Forelimb muscle (tissue), 1 donor: Measurements from ENCODE around the gene NUP43. TPM values are rescaled to one million over a fixed set of nuclear protein-coding genes. Genes with fewer than 3 reads are reported as not detected.
"Not testable (repeated sequence)": the region's sequence is repeated elsewhere in the genome, so short reads cannot be mapped to it uniquely, and the experiment has no call there.

ENCODE experiments used
- DNase-seq: peaks from one replicate; pipeline ENCODE4 v3.0.0-alpha.2; 2013; ENCODE audit warnings: low read depth
- polyA plus RNA-seq: library from polyadenylated mRNA; unstranded; fragments of 120-200 nt; gene quantifications from one replicate; pipeline ENCODE4 v1.2.1, GENCODE V29; 2013; ENCODE audit not compliant: insufficient read length

Gene NUP43
- polyA plus RNA-seq = 23.8 TPM

GRCh38 chr6:149746147-149746946 lies at the start of gene NUP43:
TSS of gene NUP43 (minus strand) at chr6:149746529. CDS start at chr6:149746495, 34 bp downstream.
- peak; percentile 87 for DNase-seq

GRCh38 chr6:149783551-149783950 lies 37.2 kb upstream of the NUP43 start:
- DNase-seq = no peak

DNA sequence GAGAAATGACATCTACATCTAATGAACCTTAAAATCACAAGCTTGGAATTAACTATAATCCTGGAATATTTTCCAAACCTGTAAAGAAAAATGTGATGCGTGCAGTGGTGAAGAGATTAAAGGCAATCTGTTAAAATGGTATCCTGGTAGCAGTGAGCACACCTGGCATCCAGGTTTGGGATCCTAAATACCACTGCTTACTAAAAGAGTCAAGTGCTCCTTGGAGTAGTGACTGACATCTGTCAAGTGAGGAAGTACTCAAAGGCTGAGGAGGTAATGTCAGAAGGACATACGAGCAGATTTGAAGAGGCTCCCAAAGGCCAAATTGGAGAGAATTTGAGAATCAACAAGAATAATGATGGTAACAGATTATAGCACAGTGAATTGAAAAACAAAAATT lies 36.0 kb upstream of the NUP43 start:
- no peak for DNase-seq

DNA sequence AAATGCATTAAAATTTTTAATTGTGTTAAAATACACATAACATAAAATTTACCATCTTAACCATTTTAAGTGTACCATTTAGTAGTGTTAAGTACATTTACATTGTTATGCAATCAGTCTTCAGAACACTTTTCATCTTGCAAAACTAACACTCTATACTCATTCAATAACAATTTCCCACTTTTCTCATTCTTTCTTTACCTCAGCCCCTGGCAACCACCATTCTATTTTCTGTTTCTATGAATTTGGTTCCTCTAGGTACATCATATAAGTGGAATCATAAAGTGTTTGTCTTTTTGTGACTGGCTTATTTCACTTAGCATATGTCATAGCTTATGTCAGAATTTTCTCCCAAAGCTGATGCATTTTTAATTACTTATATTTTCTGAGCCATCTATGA lies 35.4 kb upstream of the NUP43 start:
- no peak for DNase-seq

DNA sequence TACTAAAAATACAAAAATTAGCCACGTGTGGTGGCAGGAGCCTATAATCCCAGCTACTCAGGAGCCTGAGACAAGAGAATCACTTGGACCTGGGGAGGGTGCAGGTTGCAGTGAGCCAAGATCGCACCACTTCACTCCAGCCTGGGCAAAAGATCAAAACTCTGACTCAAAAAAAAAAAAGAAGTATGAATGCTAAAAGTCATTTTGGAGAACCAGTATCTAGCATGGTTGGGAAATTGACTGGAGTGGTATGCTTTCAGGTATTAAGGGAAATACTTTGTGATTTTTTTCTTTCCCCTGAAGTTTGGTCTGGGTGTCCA lies 33.3 kb upstream of the NUP43 start:
- no peak for DNase-seq

GRCh38 chr6:149777624-149778023 lies 31.3 kb upstream of the NUP43 start:
- no peak for DNase-seq

DNA sequence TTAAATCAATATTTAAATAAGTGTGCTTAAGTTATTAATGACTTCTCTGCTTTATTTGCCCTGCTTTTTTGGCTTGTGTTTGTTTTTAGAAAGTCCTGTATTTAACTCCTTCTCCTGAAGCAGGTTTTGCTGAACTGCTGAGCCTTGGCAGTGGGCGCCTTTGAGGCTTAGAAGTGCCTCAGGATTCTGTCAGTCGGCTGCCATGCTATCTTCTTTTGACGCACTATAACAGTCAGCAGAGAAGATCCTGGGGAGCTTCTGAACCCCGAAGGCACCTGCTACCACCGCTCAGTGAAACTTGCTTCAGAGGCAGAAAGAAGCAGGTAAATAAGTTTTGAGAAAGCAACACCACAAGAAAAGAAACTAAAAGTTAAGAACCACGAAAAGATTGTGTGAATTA lies 25.6 kb upstream of the NUP43 start:
- DNase-seq = no peak

DNA sequence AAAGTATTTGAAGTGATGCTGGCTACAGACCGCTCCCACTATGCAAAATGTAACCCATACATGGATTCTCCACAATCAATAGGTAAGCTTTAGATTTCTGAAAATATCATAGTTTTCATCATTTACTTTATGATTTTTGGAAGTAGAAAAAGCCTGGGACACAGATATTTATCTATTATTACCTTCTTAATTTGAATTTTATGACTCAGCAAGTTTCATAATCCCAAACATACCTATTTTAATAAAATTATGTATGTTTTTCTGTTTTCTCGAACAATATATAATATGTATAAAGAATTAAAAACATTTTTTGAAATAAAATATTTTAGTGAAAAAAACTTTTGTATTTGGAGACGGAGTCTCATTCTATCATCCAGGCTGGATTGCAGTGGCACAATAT lies 24.9 kb upstream of the NUP43 start:
- no peak for DNase-seq

- no peak for DNase-seq
Observed at GRCh38 chr6:149769676-149770075, 23.3 kb upstream of the NUP43 start.

GRCh38 chr6:149766156-149766769 lies 19.9 kb upstream of the NUP43 start:
- no peak for DNase-seq

- DNase-seq = no peak
Observed at GRCh38 chr6:149763866-149764265, 17.5 kb upstream of the NUP43 start.

GRCh38 chr6:149761438-149761837 lies 15.1 kb upstream of the NUP43 start:
- DNase-seq = no peak

DNA sequence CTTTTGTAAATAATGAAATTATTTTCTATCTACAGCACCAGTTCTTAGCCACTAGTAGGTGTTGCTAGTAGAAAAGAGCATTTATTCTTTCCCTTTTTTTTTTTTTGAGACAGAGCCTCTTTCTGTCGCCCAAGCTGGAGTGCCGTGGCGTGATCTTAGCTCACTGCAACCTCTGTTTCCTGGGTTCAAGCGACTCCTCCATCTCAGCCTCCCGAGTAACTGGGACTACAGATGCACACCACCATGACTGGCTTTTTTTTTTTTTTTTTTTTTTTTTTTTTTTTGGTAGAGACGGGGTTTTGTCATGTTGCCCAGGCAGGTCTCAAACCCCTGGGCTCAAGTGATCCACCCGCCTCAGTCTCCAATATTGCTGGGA lies 9.9 kb upstream of the NUP43 start:
- DNase-seq = no peak

- no peak for DNase-seq
Observed at GRCh38 chr6:149755300-149756260, 9.3 kb upstream of the NUP43 start.

DNA sequence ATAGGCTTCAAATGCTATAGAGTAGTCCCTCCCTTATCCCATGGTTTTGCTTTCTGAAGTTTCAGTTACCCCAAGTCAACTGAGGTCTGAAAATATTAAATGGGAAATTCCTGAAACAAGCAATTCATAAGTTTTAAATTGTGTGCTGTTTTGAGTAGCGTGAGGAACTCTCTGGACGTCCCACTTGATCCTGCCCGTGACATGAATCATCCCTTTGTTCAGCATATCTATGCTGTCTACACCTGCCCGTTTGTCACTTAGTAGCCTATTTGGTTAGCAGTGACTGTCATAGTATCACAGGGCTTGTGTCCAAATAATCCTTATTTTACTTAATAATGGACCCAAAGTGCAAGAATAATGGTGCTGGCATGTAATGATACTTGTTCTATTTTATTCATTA lies 8.2 kb upstream of the NUP43 start:
- DNase-seq = no peak

GRCh38 chr6:149753374-149753637 lies 7.0 kb upstream of the NUP43 start:
- not testable (repeated sequence) for DNase-seq

DNA sequence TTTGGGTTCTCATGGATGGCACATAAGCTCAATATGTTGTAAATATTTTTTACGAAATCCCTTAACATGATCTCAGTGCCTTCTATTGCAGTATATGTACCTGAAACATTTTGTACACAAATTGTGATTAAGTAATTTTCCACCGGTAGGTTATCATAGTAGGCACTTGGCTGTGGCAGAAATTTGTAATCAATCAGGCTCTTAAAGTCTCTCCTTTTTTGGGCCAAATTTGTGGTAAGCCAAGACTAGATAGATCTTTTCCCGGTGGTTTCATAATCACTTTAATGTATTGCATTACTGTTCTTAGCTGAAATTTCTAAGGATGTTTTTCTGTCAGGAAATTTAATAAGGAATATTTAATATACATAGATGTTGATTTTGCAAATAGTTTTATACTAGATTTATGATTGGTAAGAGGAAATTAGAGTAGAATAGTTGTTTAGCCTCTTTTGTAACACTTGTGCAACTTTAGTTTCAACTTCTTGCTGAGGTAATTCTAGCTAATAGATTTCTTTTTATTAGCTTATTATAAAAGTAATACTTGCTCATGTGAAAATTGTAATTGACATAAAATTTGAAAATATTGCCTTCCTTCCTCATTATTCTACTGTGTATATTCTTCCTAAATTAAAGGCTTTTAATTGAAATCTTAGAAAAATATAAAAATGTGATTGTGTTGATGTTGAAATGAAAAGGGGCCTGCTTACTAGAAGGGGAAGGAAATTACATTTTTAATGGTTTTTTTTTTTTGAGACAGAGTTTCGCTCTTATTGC lies 6.5 kb upstream of the NUP43 start:
- DNase-seq = no peak

DNA sequence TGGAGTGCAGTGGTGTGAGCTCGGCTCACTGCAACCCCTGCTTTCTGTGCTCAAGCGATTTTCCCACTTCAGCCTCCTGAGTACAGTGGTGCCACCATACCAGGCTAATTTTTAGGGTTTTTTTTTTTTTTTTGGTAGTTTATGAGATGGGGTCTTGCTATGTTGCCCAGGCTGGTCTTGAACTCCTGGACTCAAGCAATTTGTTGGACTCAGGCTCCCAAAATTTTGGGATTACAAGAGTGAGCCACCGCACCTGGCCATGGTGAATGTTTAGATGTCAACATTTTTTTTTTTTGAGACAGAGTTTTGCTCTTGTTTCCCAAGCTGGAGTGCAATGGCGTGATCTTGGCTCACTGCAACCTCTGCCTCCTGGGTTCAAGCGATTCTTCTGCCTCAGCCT lies 5.6 kb upstream of the NUP43 start:
- DNase-seq = not testable (repeated sequence)

DNA sequence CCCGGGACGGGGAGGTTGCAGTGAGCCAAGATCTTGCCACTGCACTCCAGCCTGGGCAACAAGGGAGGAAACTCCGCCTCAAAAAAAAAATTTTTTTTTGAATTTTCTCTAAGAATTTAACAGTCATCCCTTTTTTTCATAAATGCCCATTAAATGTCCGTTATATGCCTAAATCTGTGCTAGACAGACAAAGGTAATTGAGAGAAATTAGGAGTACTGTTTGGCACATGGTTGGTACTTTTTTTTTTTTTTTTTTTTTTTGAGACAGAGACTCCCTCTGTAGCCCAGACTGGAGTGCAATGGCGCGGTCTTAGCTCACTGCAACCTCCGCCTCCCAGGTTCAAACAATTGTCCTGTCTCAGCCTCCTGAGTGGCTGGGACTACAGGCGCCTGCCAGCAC lies 4.9 kb upstream of the NUP43 start:
- DNase-seq = no peak

DNA sequence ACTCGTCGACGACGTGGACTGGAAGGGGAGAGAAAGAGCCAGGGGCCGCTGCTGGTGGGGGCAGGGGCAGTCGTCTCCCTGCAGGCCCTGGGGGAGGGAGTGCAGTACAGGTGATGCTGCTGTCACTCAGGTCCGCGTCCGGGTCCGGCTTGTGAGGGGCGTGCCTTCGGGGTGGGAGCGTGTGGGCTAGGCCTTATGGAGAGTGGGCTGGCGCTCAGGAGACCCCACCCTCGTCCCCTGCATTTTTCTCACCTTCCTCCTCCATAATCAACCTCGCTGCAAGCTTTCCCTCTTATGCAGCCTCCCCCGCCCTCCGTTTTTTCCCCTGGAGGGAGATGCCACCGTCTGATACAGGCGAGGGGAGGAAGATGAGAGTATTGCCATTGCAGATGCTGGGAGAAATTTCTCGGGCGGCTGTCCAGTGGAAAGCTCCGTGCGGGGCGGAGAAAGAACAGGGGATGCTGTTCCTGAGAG lies 3.8 kb upstream of the NUP43 start:
- no peak for DNase-seq

GRCh38 chr6:149749594-149750135 lies 3.3 kb upstream of the NUP43 start, which contains the start of gene PCMT1:
TSS of gene PCMT1 (plus strand) at chr6:149749741. CDS start at chr6:149749902, 161 bp downstream.
- DNase-seq = peak; percentile 64
